Limb (tissue), 2 donors: ENCODE data around the gene BCKDHA.
"Not testable (repeated sequence)": the region's sequence is repeated elsewhere in the genome, so short reads cannot be mapped to it uniquely, and the experiment has no call there.

ENCODE experiments used
- DNase-seq, 2 donors: peaks; one replicate each; pipeline ENCODE4 v3.0.0-alpha.2; 2016; ENCODE audit errors: extremely low spot score in 2 of 2

BCKDHA gene

GRCh38 chr19:41443813-41444455 lies 46.3 kb downstream of the BCKDHA start:
- no peak for DNase-seq

- DNase-seq, result no peak
Observed at GRCh38 chr19:41445575-41445974, 48.0 kb downstream of the BCKDHA start.

DNA sequence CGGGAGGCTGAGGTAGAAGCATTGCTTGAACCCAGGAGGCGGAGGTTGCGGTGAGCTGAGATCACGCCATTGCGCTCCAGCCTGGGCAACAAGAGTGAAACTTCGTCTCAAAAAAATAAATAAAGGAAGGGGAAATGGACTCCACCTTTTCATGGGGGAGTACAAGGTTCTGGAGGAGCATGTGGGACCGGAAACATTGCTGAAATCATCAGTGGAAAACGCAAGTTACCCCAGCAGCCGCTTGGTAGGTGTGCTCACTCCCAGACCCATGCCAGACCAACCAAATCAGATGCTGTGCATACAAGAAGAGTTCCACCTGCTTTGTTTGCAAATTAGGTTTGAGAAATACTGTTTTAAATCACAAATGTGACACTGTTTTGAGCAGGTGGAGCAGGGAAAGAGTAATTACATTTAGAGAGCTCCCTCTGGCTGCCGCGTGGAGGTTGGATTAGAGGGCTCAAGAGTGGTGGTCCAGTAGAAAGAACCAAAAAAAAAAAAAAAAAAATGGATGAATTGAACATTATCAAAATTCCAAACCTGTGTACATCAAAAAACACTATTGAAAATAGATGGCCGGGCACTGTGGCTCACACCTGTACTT lies 50.2 kb downstream of the BCKDHA start:
- DNase-seq, result no peak

DNA sequence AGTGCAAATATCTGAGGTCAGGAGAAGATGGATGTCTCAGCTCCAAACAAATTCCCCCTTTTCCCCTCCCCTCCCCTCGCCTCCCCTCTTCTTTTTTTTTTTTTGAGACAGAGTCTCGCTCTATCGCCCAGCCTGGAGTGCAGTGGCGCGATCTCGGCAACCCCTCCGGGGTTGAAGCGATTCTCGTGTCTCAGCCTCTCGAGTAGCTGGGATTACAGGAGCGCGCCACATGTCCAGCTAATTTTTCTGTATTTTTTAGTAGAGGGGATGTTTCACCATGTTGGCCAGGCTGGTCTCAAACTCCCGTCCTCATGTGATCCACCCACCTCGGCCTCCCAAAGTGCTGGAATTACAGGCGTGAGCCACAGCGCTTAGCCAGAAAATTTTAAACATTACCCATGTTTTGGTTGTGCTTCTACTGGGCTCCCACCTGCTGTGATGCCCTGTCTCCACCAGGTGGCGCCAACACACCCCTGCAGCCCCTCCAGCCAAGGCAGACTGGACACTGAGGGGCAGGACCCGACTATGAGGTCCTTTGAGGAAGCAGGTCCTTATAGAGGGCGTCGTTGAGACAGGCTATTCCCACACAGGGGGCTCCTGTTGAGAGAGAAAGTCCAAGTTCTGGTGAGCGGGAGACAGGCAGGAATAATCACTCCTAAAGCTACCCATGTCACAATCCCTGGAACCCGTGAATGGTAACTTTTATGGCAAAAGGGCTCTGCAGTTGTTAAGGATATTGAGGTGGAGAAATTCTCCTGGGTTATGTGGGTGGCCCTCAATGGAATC lies 51.7 kb downstream of the BCKDHA start:
- DNase-seq, result peak; percentile 66 to 83

- no peak for DNase-seq
Observed at GRCh38 chr19:41449865-41450178, 52.2 kb downstream of the BCKDHA start.

- DNase-seq, result no peak
Observed at GRCh38 chr19:41452584-41453275, 55.1 kb downstream of the BCKDHA start.

DNA sequence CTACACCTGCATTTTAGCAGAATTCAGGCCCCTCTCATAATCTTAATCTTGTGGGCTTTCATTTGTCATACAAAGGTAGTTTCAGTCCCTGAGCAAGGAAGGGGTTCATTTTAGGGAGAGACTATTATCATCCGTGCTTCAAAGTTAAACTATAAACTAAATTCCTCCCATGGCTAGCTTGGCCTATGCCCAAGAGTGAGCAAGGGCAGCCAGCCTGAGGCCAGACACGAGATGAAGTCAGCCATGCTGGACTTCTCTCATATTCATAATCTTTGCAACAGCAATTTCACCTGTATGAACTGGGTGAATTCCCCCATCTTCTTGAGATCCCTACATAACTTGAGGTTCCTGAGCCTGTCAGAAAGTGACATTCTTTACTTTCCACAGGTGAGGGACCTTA lies 58.3 kb downstream of the BCKDHA start:
- DNase-seq, result no peak

GRCh38 chr19:41456342-41456918 lies 58.8 kb downstream of the BCKDHA start:
- DNase-seq, result peak in 1 of 2 donors; percentile 51

- no peak for DNase-seq
Observed at GRCh38 chr19:41457241-41457640, 59.6 kb downstream of the BCKDHA start.

DNA sequence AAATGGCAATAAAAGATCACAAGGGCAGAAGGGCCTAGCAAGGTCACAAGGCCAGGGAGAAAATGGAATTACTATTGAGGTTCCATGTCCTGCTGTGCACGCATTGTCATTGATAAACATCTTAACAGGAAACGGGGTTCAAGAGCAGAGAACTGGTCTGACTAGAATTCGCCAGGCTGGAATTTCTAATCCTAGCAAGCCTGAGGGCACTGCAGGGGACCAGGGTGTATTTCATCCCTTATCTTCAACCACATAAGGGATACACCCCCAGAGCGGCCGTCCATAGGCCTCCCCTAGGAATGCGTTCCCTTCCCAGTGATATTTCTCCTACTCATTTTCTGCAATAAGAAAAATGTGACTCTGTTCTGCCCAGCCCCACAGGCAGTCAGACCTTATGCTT lies 64.9 kb downstream of the BCKDHA start:
- DNase-seq, result no peak

DNA sequence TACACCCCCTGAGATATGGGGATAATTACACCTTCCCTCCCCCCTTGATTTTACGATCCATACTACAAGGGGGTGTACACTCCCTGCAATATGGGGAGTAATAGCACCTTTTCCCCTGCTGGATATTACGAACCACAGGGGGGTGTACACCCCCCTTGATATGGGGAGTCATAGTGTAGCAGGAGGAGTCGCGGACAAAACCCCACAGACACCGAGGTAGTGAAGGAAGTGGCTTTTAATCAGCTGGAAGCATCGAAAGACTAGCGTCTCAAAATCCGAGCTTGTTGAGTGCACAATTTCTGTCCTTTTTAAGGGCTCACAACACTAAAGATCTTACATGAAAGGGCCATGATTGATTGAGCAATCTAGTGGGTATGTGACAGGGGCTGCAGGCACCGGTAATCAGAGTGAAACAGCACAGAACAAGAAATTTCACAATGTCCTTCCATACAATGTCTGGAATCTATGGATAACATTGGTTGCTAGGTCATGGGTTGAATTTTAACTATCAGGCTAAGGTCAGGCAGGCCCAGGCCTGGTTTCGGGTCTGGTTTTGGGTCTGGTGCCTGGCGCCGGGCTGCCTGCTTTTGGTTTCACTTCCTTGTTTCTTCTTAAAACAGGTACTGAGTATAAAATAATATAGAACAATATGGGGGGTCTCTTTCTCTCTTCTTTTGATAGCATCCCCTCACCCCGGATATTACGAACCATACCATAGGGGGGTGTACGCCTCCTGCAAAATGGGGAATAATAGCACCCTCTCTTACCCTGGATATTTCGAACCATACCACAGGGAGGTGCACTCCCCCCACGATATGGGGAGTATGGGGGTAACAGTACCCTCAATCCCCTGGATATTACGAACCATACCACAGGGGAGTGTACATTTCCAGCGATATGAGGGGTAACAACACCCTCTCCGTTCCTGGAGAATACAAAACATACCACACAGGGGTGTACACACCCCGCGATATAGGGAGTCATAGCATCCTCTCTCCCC lies 65.9 kb downstream of the BCKDHA start:
- not testable (repeated sequence) for DNase-seq
